GM19438 (cell line): ENCODE measurements around the gene HNRNPAB.
"Not testable (repeated sequence)": the region's sequence is repeated elsewhere in the genome, so short reads cannot be mapped to it uniquely, and the experiment has no call there.

Source experiments
- ATAC-seq: cut with Tn5 transposase; IDR thresholded peaks from one replicate; pipeline ENCODE4 v1.9.1; 2021; ENCODE audit warnings: low read depth; ENCODE audit not compliant: unreplicated experiment

HNRNPAB gene

GRCh38 chr5:178196281-178196812 is 8.0 kb upstream of the HNRNPAB start:
- ATAC-seq: no peak

DNA sequence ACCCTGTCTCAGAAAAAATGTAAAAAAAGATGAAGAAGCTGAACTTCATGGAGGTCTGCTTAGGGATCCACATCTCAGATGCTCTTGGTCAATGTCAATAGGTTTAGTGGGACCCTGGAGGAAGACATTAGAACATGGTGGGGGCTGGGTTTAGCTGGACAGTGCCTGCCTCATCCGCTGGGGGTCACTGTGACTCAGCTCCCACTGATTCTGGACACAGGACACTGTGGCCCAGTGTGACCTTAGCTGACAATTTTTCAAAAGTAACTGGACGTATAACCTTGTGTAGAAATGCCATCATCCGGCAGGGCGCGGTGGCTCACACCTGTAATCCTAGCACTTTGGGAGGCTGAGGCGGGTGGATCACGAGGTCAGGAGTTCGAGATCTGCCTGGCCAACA is 7.3 kb upstream of the HNRNPAB start:
- ATAC-seq: no peak

DNA sequence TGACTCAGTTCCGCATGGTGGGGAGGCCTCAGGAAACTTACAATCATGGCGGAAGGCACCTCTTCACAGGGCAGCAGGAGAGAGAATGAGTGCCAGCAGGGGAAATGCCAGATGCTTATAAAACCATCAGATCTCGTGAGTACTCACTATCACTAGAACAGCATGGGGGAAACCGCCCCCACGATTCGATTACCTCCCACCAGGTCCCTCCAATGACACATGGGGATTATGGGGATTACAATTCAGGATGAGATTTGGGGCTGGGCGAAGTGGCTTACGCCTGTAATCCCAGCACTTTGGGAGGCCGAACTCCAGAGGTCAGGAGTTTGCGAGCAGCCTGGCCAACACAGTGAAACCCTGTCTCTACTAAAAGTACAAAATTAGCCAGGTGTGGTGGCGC is 6.2 kb upstream of the HNRNPAB start:
- ATAC-seq: not testable (repeated sequence)

DNA sequence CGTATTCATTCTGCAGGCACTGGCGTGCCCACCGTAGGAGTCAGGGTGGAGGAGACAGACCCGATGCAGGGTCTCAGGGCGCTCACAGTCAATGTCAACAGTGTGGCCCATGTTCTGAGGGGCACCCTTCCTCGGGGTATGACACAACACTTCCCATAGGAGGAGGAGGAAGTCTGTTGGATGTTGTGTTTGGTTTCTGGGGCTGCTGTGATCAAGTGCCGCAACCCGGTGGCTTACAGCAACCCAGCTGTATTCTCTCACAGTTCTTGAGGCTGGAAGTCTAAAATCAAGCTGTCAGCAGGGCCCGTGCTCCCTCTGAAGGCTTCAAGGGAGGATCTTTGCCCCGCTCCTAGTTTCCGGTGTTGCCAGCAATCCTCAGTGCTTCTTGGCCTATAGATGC is 5.6 kb upstream of the HNRNPAB start:
- ATAC-seq: no peak

GRCh38 chr5:178199581-178200434 is 4.5 kb upstream of the HNRNPAB start:
- ATAC-seq: no peak

GRCh38 chr5:178201221-178201926 is 3.0 kb upstream of the HNRNPAB start:
- no peak for ATAC-seq

GRCh38 chr5:178201927-178202235 is 2.5 kb upstream of the HNRNPAB start:
- ATAC-seq: no peak

- no peak for ATAC-seq
These were observed 1.8 kb upstream of the HNRNPAB start for GRCh38 chr5:178202541-178202940.

DNA sequence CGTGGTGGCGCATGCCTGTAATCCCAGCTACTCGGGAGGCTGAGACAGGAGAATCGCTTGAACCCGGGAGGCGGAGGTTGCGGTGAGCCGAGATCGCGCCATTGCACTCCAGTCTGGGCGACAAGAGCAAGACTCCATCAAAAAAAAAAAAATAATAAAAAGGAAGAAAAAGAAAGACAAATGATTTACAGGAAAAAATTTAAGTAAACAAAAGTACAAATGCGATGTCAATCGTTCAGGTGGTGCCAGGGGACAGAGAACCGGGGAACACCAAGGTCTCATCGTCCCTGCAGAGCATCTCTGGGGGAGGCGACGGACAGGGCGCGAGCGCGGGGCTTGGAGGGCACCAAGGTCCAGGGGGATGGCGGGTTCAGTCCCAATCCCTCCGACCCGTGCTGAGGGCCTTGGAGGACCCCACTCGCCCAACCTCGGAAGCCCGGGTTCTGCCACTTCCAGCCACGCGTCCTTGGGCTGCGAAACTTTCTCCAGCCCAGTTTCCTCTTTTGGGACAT is 607 bp upstream of the HNRNPAB start:
- peak; percentile 16 for ATAC-seq

GRCh38 chr5:178204935-178205748 is 809 bp downstream of the HNRNPAB start:
- peak; percentile 53 for ATAC-seq

DNA sequence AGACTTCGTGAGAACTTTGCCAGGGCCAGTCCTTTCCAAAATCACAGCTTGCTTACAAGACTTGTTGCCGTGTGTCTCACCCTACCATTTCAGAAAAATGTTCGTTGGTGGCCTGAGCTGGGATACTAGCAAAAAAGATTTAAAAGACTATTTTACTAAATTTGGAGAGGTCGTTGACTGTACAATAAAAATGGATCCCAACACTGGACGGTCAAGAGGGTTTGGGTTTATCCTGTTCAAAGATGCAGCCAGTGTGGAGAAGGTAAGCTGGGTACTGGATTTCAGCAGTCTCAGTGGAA is 1.4 kb downstream of the HNRNPAB start:
- no peak for ATAC-seq

GRCh38 chr5:178206166-178207101 is 2.1 kb downstream of the HNRNPAB start:
- ATAC-seq: no peak

GRCh38 chr5:178207183-178207916 is 3.0 kb downstream of the HNRNPAB start:
- no peak for ATAC-seq

DNA sequence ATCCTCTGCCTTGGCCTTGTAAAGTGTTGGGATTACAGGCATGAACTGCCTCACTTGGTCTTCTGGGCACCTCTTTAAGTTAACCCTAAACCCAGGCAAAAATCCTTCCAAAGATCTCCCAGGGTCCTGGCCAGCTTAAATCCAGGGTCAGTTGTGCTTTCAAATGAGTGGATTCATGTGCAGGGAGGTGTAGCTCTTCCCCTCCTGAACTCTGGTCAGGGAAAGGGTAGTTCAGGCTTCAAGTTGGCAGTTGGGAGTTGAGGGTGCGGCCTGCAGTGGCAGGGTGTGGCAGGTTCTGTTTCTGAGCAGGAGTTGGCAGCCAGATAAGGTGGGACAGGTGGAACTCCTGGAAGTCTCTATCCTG is 3.6 kb downstream of the HNRNPAB start:
- no peak for ATAC-seq

DNA sequence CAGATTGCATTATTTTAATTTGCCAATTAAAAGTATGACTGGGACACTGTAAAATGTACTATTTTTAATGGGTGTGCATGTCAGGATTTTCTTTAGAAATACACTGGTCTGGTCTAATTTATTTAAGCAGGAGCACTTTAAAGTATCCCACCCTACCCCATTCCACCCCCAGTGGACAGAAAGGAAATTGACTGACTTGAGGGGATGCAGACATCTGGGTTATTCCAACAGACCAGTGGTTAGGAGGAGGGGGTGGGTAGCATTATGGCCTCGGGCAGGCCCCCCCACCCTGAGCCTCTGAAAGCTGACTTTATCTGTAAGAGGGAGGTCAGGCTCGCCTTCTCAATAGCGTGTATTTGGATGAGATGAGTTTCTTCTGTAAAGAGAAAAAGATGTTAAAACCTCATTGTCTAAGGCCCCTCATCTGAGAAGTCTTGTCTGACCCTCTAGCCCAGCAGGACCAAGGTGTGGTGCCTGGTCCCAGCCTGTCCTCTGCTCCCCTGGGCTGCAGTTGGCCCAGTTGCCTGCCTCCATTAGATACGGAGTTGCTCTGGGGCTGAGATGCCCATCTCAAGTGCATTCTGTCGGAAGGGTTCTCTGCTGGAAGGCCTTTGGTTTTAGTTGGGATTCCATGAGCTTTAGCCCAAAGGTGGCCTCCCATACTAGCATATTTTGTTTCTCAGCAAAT is 4.4 kb downstream of the HNRNPAB start:
- no peak for ATAC-seq

DNA sequence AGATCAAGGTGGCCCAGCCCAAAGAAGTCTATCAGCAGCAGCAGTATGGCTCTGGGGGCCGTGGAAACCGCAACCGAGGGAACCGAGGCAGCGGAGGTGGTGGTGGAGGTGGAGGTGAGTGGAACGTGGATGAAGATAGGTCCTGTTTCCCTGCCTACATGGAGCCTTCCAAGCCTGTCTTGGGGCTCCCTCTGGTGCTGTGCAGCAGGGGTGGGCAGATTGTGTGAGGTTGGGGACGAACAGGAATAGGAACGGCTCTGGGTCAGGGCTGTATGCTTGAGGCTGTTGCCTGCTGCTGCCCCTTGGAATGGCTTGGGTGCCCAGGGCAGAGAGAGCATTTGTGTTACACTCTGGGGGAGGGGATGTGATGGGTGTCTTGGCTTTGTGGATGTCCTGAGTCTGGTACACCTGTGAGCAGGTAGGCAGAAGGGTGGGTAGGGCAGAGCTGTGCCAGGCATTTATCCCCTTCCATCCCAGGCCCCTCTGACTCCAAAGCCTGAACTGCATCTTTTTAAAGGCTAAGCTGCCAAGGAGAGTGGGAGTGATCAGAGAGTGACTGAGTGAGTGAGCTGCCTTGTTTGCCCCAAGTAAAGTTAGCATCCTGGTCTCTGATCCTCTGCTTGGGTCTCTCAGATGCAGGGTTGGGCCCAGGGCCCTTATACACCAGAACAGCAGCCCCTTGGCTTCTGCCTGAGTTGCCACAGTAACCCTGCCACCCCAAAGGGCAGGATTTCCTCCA is 5.2 kb downstream of the HNRNPAB start:
- no peak for ATAC-seq

- ATAC-seq: no peak
These were observed 5.8 kb downstream of the HNRNPAB start for GRCh38 chr5:178210073-178210535.

- ATAC-seq: no peak
These were observed 6.4 kb downstream of the HNRNPAB start for GRCh38 chr5:178210686-178211085.
